ENCODE measurements around the gene E2F7.

- no peak for TF ChIP-seq CTCF (IDR thresholded peaks at IDR 0.05; ENCODE audit: insufficient read depth, low read depth, low read length)
- no peak for TF ChIP-seq EZH2 (IDR thresholded peaks at IDR 0.05; ENCODE audit: insufficient read depth, low read length)
Observed at GRCh38 chr12:77060136-77060882, 5.1 kb downstream of the E2F7 start.
